GM19351 (cell line): Measurements from ENCODE around the gene ILF3.

Source experiments
- ATAC-seq: cut with Tn5 transposase; IDR thresholded peaks from one replicate; pipeline ENCODE4 v1.9.1; 2021; ENCODE audit warnings: mild to moderate bottlenecking, moderate library complexity; ENCODE audit not compliant: unreplicated experiment

Gene ILF3

DNA sequence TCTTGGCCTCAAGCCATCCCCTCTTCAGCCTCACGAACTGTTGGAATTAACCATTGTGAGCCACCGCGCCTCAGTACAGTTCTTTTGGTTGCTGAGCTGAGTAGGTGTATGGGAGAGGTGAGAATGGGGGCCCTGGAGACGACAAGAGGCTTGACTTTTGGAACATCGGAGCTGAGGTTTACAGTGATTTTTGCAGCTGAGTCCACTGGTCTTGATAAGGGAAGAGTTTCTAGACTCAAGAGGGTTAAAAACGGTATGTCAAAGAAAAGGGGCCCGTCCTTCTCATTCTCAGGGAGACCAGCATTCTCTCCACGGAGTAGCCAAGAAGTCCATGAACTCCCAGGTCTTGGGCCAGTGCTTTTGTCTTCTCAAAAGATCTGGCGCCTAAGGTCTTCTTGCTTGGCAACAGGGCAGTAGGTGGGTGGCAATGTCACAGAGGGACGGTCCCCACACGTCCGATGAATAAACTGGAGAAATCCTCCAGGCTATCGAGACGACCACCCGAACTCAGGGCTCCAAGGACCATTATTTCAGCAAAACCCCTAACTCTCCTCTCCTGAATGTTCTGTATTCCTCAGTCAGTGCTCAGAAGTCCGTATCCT is 40.7 kb downstream of the ILF3 start:
- ATAC-seq: no peak

DNA sequence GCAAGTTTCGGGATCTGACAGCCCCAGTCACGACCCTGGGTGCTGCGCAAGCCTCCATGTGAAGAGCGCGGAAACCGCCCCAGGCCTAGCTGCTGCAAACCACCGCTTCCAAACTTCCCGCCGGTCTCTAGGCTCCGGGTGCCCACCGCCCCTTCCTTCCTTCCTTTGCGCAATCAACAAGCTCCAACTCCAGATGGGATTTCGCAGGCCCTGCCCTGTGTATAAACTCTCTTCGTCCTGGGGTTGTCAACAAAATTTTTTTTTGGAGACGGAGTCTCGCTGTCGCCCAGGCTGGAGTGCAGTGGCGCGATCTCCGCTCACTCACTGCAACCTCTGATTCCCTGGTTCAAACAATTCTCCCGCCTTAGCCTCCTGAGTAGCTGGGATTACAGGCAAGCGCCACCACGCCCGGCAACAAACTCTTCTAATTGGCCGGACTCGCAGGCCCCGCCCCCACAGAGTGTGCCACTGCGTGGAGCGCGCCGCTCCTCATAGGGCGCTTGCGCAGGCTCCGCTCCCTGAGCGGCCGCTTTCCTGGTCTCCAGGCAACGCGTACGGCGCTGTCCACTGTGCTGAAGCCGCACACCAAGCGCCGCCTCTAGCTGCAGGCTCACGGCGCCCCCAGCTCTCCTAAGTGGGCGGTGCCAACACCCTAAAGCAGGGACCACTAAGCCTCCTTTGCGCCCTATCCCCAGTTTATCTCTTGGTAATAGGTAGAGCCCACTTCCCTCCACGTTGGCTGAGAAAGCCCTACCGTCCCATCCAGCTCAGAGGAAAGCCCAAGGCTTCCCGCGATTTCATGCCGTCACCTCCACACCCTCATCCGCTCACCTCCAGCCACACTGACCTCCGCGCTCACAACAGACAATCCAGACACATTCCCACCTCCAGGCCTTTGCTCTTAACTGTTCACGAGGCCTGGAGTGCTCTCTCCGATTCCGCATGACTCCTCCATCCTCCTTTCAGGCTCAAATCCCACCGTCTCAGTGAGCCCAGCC is 41.6 kb downstream of the ILF3 start:
- peak; percentile 72 for ATAC-seq

- no peak for ATAC-seq
Measured at GRCh38 chr19:10699650-10700335, 45.6 kb downstream of the ILF3 start.

GRCh38 chr19:10701955-10702525 is 47.9 kb downstream of the ILF3 start:
- ATAC-seq: no peak

- no peak for ATAC-seq
Measured at GRCh38 chr19:10706990-10707389, 52.8 kb downstream of the ILF3 start.

- ATAC-seq: no peak
Measured at GRCh38 chr19:10707440-10707839, 53.3 kb downstream of the ILF3 start.

DNA sequence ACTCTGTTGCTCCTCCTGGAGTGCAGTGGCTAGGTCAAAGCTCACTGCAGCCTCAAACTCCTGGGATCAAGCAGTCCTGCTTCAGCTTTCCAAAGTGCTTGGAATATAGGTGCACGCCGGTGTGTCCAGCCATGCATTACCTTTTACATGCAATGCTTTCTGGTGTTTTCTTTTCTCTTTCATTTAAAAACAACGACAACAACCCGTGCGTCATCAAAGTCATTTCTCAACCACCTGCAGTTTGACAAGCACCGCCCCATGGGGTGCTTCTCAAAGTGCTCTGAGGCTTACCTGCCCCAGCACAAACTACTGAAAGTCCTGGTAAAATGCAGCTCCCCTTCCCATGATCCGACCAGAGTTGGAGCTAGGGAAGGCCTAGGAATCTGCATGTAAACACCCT is 54.1 kb downstream of the ILF3 start:
- ATAC-seq: no peak

- no peak for ATAC-seq
Measured at GRCh38 chr19:10712045-10712444, 57.9 kb downstream of the ILF3 start.

- ATAC-seq: no peak
Measured at GRCh38 chr19:10712754-10713153, 58.6 kb downstream of the ILF3 start.

GRCh38 chr19:10713317-10713716 is 59.2 kb downstream of the ILF3 start:
- ATAC-seq: no peak

DNA sequence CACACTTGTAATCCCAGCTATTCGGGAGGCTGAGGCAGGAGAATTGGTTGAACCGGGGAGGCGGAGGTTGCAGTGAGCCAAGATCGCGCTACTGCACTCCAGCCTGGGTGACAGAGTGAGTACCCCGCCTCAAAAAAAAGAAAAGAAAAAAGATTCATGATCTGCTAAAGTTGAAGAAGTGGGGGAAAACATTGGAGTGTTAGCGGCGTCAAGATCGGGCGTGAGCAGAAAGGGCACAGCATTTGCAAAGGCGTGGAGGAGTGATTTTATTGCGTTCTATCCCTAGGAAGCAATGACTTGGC is 62.9 kb downstream of the ILF3 start:
- ATAC-seq: no peak

- ATAC-seq: peak; percentile 85
Measured at GRCh38 chr19:10717356-10718204, 63.4 kb downstream of the ILF3 start, which contains the start of gene DNM2. Gene DNM2 (plus strand): TSS chr19:10718079. CDS start chr19:10718243, 164 bp downstream.

DNA sequence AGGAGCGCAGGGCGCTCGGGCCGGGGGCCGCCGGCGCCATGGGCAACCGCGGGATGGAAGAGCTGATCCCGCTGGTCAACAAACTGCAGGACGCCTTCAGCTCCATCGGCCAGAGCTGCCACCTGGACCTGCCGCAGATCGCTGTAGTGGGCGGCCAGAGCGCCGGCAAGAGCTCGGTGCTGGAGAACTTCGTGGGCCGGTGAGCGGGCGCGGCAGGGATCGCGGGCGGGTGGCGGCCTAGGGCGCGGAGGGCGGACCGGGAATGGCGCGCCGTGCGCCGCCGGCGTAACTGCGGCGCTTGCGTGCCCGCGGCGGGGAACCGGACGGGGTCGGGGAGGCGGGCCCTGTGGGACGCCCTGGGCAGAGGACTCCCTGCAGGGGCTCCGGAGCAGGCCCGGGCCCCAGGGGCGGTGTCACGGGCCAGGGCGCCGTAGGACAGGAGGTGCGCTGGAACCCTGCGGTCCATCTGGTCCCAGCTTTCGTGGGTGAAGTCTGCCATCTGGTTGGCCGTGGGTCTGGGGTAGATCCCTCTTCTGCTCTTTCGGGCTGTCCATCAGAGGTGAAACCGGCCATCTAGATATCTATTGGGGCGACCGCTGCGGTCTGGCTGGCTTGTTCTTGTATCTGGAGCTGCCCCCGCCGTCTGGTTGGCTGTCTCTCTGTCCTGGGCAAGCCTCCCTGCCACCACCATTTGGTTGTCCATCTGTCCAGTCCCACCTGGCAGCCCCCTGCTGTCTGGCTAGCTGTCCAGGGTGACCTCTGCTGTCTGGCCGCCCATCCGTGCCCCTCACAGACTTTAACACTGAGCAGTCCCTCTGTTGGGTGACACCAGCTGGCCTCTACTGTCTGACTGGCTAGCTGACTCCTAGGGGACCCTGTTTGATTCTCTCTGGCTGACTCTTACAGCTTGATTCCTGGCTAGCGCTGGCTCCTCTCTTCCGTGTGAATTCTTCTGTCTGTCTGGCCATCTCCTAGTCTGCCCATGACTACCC is 64.4 kb downstream of the ILF3 start:
- ATAC-seq: no peak

- ATAC-seq: no peak
Measured at GRCh38 chr19:10719466-10719961, 65.4 kb downstream of the ILF3 start.

DNA sequence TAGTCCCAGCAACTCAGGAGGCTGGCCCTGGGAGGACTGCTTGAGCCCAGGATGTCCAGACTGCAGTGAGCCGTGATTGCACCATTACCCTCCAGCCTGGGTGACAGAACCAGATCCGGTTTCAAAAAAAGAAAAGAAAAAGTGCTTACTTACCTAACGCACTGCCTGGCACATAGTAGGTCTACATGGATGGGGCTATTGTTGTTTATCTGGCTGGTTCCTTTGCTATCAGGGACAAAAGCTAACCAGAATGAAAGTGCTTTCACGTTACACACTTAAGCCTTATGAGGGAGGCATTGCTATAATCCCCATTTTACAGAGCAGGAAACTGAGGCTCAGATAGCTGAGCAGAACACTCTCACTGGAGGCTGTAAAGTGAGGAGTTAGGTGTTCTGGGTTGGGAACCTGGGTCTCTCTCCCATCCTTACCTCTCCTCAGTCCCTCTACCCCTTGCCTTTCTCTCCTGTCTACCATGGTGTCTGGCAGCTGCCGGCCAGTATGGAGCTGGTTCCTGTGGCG is 66.5 kb downstream of the ILF3 start:
- ATAC-seq: no peak

GRCh38 chr19:10723591-10723990 is 69.4 kb downstream of the ILF3 start:
- ATAC-seq: no peak

- no peak for ATAC-seq
Measured at GRCh38 chr19:10724573-10725071, 70.5 kb downstream of the ILF3 start.

GRCh38 chr19:10725415-10725814 is 71.3 kb downstream of the ILF3 start:
- no peak for ATAC-seq

- ATAC-seq: no peak
Measured at GRCh38 chr19:10726268-10726667, 72.1 kb downstream of the ILF3 start.
